ENCODE data around the gene CST4. TPM values are rescaled to one million over a fixed set of nuclear protein-coding genes. Genes with fewer than 3 reads are reported as not detected.
"Not testable (repeated sequence)": the region's sequence is repeated elsewhere in the genome, so short reads cannot be mapped to it uniquely, and the experiment has no call there.

CST4 gene
- total RNA-seq, 1 experiment from 2014 or later, result not detected

DNA sequence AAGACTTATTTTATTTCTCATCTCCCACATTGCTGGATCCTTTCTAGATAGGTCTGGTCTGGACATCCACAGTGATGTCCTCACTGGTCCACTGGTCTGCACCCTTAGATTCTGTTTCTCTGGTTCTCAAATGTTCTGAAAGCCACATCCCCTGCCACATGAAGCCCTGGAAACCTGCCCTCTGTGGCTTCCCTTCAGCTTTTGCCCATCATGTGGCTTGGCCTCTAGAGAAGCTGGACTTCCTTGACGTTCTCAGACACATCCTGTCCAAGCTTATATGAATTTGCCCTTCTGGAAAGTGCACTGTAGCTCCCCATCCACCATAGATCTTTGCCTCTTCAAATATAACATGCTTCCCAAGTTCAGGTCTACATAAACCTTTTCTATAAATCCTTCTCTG is 18.5 kb downstream of the CST4 start:
- Histone ChIP-seq H2AFZ (ENCODE audit: low read length) (no peak overlapping the region), H3K4me2 (ENCODE audit: low read depth, low read length, poor library complexity, severe bottlenecking) (no peak overlapping the region), H3K27me3 (ENCODE audit: low read length) (no peaks in the 10 kb centered on the region), H3K9me2 (replicated peaks; ENCODE audit: insufficient read depth, low read length) (no peaks in the 10 kb centered on the region), H3K79me2 (ENCODE audit: low read length) (no peaks in the 10 kb centered on the region), H3K27ac (ENCODE audit: low read length) (no peak overlapping the region), H3K36me3 (ENCODE audit: insufficient read depth, low read length) (no peaks in the 10 kb centered on the region), H3K4me3 (ENCODE audit: low read length) (no peak overlapping the region), H4K20me1 (ENCODE audit: insufficient read depth, low read depth, low read length) (no peaks in the 10 kb centered on the region), H3K4me1 (ENCODE audit: low read length) (no peaks in the 10 kb centered on the region), H3K9me3 (ENCODE audit: low read length) (no peaks in the 10 kb centered on the region), H3K9ac (ENCODE audit: low read length) (no peak overlapping the region)
- DNase-seq, result no peak

DNA sequence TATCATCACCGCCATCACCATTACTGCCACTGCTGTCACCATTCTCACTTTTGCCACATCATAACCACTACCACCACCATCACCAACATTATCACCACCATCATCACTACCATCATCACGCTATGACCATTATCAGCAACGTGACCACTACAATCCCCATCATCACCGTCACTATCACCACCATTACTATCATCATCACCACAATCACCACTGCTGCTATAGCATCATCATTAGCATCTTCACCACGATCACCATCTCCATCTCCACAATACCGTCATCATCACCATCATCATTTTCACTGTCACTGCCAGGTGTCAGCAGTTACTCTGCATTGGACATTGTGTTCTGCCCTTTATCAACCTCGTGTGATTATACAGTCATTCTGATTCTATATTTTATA is 19.0 kb downstream of the CST4 start:
- no peak overlapping the region for H3K4me2 ChIP-seq (ENCODE audit: low read depth, low read length, poor library complexity, severe bottlenecking)
- no peaks in the 10 kb centered on the region for H4K20me1 ChIP-seq (ENCODE audit: insufficient read depth, low read depth, low read length)
- H3K4me1 ChIP-seq (ENCODE audit: low read length), result no peaks in the 10 kb centered on the region
- H3K79me2 ChIP-seq (ENCODE audit: low read length), result no peaks in the 10 kb centered on the region
- no peaks in the 10 kb centered on the region for H3K9me2 ChIP-seq (replicated peaks; ENCODE audit: insufficient read depth, low read length)
- no peak overlapping the region for H2AFZ ChIP-seq (ENCODE audit: low read length)
- H3K27ac ChIP-seq (ENCODE audit: low read length), result no peak overlapping the region
- no peak overlapping the region for H3K9ac ChIP-seq (ENCODE audit: low read length)
- H3K9me3 ChIP-seq (ENCODE audit: low read length), result no peaks in the 10 kb centered on the region
- H3K4me3 ChIP-seq (ENCODE audit: low read length), result no peak overlapping the region
- H3K27me3 ChIP-seq (ENCODE audit: low read length), result no peaks in the 10 kb centered on the region
- no peaks in the 10 kb centered on the region for H3K36me3 ChIP-seq (ENCODE audit: insufficient read depth, low read length)
- DNase-seq, result no peak

DNA sequence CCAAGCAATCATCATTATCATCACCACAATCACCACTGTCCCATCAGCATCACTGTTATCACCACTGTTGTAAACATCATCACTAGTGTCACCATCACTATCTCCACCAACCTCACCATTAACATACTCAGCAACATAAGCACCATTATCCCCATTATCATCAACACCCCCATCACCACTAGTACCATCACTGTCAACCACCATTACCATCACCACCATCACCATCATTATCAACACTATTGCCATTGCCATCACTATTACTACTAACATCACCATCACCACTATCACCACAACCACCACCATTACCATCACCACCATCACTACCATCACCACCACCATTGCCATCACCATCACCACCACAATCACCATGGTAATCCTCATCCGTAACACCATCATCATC is 19.5 kb downstream of the CST4 start:
- no peak for DNase-seq
- H3K4me2 ChIP-seq (ENCODE audit: low read depth, low read length, poor library complexity, severe bottlenecking), result no peak overlapping the region
- no peaks in the 10 kb centered on the region for H3K9me2 ChIP-seq (replicated peaks; ENCODE audit: insufficient read depth, low read length)
- H2AFZ ChIP-seq (ENCODE audit: low read length), result no peak overlapping the region
- H3K27ac ChIP-seq (ENCODE audit: low read length), result no peak overlapping the region
- H3K4me1 ChIP-seq (ENCODE audit: low read length), result no peaks in the 10 kb centered on the region
- no peaks in the 10 kb centered on the region for H4K20me1 ChIP-seq (ENCODE audit: insufficient read depth, low read depth, low read length)
- no peaks in the 10 kb centered on the region for H3K79me2 ChIP-seq (ENCODE audit: low read length)
- no peak overlapping the region for H3K4me3 ChIP-seq (ENCODE audit: low read length)
- H3K36me3 ChIP-seq (ENCODE audit: insufficient read depth, low read length), result no peaks in the 10 kb centered on the region
- H3K9ac ChIP-seq (ENCODE audit: low read length), result no peak overlapping the region
- H3K27me3 ChIP-seq (ENCODE audit: low read length), result no peaks in the 10 kb centered on the region
- no peaks in the 10 kb centered on the region for H3K9me3 ChIP-seq (ENCODE audit: low read length)

DNA sequence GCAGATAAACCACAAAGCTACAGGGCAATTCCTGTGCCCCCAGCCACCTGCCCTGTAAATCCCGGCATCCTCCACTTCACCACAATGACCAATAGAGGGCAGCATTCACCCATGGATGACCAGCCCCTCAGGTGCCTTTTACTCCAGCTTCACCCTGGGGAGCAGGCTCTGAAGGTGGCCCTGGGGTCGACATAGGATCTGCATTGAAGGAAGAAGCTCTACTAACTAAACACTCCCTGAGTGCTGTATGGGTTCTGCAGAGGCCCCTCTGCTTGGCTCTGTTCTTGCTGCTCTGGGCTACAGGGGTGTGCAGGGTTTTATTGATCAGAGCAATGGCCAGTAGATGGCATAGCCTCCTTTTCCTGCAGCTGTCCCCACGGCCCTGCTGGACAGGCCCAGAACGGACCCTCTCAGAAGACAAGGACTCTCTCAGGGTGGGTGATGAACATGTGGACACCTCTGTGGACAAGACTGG is 20.3 kb downstream of the CST4 start:
- no peaks in the 10 kb centered on the region for H4K20me1 ChIP-seq (ENCODE audit: insufficient read depth, low read depth, low read length)
- no peaks in the 10 kb centered on the region for H3K79me2 ChIP-seq (ENCODE audit: low read length)
- H3K4me3 ChIP-seq (ENCODE audit: low read length), result no peak overlapping the region
- no peaks in the 10 kb centered on the region for H3K27me3 ChIP-seq (ENCODE audit: low read length)
- H3K9ac ChIP-seq (ENCODE audit: low read length), result no peak overlapping the region
- no peak overlapping the region for H3K27ac ChIP-seq (ENCODE audit: low read length)
- H2AFZ ChIP-seq (ENCODE audit: low read length), result no peak overlapping the region
- H3K36me3 ChIP-seq (ENCODE audit: insufficient read depth, low read length), result no peaks in the 10 kb centered on the region
- no peaks in the 10 kb centered on the region for H3K9me2 ChIP-seq (replicated peaks; ENCODE audit: insufficient read depth, low read length)
- DNase-seq, result peak; percentile 89
- H3K9me3 ChIP-seq (ENCODE audit: low read length), result no peaks in the 10 kb centered on the region
- H3K4me1 ChIP-seq (ENCODE audit: low read length), result no peaks in the 10 kb centered on the region
- H3K4me2 ChIP-seq (ENCODE audit: low read depth, low read length, poor library complexity, severe bottlenecking), result no peak overlapping the region

DNA sequence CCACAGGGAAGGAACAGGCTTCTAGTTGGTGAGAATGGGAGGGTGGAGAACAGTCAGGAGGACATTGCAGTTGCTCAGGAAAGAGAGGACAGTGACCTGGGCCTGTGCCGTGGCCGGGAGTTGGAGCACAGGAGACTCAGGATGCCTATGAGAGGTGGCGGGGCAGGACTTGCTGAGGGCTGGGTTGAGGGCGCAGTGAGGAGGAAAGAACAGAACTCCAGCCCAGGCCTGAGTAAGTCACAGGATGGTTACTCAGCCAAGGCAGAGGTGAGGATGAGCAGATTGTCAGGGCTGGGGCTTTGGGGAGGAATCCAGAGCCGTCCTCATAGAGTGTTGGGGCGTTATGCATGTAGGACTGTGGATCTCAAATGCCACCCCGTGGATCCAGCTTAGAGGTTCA is 21.2 kb downstream of the CST4 start:
- no peak overlapping the region for H3K4me3 ChIP-seq (ENCODE audit: low read length)
- no peak overlapping the region for H3K27ac ChIP-seq (ENCODE audit: low read length)
- H4K20me1 ChIP-seq (ENCODE audit: insufficient read depth, low read depth, low read length), result no peaks in the 10 kb centered on the region
- H3K36me3 ChIP-seq (ENCODE audit: insufficient read depth, low read length), result no peaks in the 10 kb centered on the region
- no peak for DNase-seq
- H3K4me2 ChIP-seq (ENCODE audit: low read depth, low read length, poor library complexity, severe bottlenecking), result no peak overlapping the region
- H2AFZ ChIP-seq (ENCODE audit: low read length), result no peak overlapping the region
- H3K9ac ChIP-seq (ENCODE audit: low read length), result no peak overlapping the region
- H3K9me3 ChIP-seq (ENCODE audit: low read length), result no peaks in the 10 kb centered on the region
- H3K27me3 ChIP-seq (ENCODE audit: low read length), result no peaks in the 10 kb centered on the region
- H3K79me2 ChIP-seq (ENCODE audit: low read length), result no peaks in the 10 kb centered on the region
- no peaks in the 10 kb centered on the region for H3K9me2 ChIP-seq (replicated peaks; ENCODE audit: insufficient read depth, low read length)
- no peaks in the 10 kb centered on the region for H3K4me1 ChIP-seq (ENCODE audit: low read length)

DNA sequence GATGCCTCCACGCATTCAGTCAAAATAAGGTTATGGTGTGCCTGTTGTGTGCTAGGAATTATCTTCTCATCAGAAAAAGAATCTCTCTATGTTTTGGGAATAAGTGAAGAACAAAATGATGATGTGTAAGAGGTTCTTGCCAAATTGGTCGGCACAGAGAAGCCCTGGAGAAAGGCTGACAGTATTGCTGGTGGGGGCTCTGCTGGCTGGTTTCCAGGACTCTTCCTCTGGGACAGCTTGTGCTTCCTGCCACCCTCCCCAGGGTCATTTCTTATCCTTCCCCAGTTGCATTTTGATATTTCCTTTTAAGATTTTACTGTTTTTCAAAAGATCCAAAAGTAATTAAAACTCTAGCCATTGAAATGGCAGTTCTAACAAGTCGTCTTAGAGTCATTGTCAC is 22.1 kb downstream of the CST4 start:
- no peak overlapping the region for H3K4me2 ChIP-seq (ENCODE audit: low read depth, low read length, poor library complexity, severe bottlenecking)
- H3K27me3 ChIP-seq (ENCODE audit: low read length), result no peaks in the 10 kb centered on the region
- H3K9me3 ChIP-seq (ENCODE audit: low read length), result no peaks in the 10 kb centered on the region
- H4K20me1 ChIP-seq (ENCODE audit: insufficient read depth, low read depth, low read length), result no peaks in the 10 kb centered on the region
- no peak overlapping the region for H3K27ac ChIP-seq (ENCODE audit: low read length)
- H3K79me2 ChIP-seq (ENCODE audit: low read length), result no peaks in the 10 kb centered on the region
- no peaks in the 10 kb centered on the region for H3K36me3 ChIP-seq (ENCODE audit: insufficient read depth, low read length)
- no peak for DNase-seq
- no peak overlapping the region for H3K4me3 ChIP-seq (ENCODE audit: low read length)
- H3K9ac ChIP-seq (ENCODE audit: low read length), result no peak overlapping the region
- H2AFZ ChIP-seq (ENCODE audit: low read length), result no peak overlapping the region
- H3K4me1 ChIP-seq (ENCODE audit: low read length), result no peaks in the 10 kb centered on the region
- no peaks in the 10 kb centered on the region for H3K9me2 ChIP-seq (replicated peaks; ENCODE audit: insufficient read depth, low read length)

DNA sequence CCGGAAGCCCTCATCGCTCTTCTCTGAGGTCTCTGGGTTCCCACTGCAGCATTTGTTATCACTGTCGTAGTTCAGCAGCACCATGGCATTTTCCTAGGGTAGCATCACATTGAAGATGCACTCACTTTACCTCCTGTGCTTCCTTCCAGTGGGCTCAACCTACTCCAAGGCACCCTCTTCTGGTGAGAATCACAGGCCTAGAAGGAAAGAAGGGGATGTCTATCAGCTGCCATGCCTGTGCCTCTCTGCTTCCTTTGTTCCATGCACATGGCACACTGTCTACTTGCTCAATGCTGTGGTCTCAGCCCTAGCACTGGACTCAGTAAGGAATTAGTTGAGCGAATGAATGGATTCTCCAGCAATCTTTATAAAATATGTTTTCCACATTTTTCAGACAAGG is 22.6 kb downstream of the CST4 start:
- no peaks in the 10 kb centered on the region for H3K36me3 ChIP-seq (ENCODE audit: insufficient read depth, low read length)
- no peaks in the 10 kb centered on the region for H3K9me2 ChIP-seq (replicated peaks; ENCODE audit: insufficient read depth, low read length)

DNA sequence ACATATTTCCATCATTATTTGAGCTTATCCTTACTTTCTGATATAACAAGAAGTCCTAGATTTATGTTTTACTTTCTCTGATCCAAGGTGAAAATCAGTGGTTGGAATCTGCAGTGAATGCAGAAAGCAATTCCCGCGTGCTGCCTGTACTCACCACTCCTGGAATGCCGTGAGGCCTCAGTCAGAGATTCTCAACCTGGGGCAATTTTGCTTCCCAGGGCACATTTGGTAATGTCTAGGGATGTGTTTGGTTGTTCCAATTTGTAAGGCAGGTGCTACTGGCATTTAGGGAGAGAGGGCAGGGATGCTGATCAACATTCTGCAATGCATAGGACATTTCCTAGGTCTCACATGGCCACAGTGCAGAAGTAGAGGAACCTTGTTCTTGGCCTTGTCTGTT is 23.9 kb downstream of the CST4 start:
- Histone ChIP-seq H3K9ac (ENCODE audit: low read length) (no peak overlapping the region), H3K4me3 (ENCODE audit: low read length) (no peak overlapping the region), H3K27me3 (ENCODE audit: low read length) (no peaks in the 10 kb centered on the region), H3K9me3 (ENCODE audit: low read length) (no peaks in the 10 kb centered on the region), H3K27ac (ENCODE audit: low read length) (no peak overlapping the region), H3K79me2 (ENCODE audit: low read length) (no peaks in the 10 kb centered on the region), H2AFZ (ENCODE audit: low read length) (no peak overlapping the region), H3K4me1 (ENCODE audit: low read length) (no peaks in the 10 kb centered on the region), H3K4me2 (ENCODE audit: low read depth, low read length, poor library complexity, severe bottlenecking) (no peak overlapping the region), H3K36me3 (ENCODE audit: insufficient read depth, low read length) (no peaks in the 10 kb centered on the region), H4K20me1 (ENCODE audit: insufficient read depth, low read depth, low read length) (no peaks in the 10 kb centered on the region), H3K9me2 (replicated peaks; ENCODE audit: insufficient read depth, low read length) (no peaks in the 10 kb centered on the region)
- DNase-seq, result no peak

More for the DNA sequence above, 22.6 kb downstream of the CST4 start:
- H3K79me2 ChIP-seq (ENCODE audit: low read length), result no peaks in the 10 kb centered on the region
- no peaks in the 10 kb centered on the region for H3K27me3 ChIP-seq (ENCODE audit: low read length)
- H2AFZ ChIP-seq (ENCODE audit: low read length), result no peak overlapping the region
- no peaks in the 10 kb centered on the region for H4K20me1 ChIP-seq (ENCODE audit: insufficient read depth, low read depth, low read length)
- H3K4me2 ChIP-seq (ENCODE audit: low read depth, low read length, poor library complexity, severe bottlenecking), result no peak overlapping the region
- H3K4me3 ChIP-seq (ENCODE audit: low read length), result no peak overlapping the region
- H3K27ac ChIP-seq (ENCODE audit: low read length), result no peak overlapping the region
- no peaks in the 10 kb centered on the region for H3K4me1 ChIP-seq (ENCODE audit: low read length)
- H3K9me3 ChIP-seq (ENCODE audit: low read length), result no peaks in the 10 kb centered on the region
- H3K9ac ChIP-seq (ENCODE audit: low read length), result no peak overlapping the region
- DNase-seq, result no peak

DNA sequence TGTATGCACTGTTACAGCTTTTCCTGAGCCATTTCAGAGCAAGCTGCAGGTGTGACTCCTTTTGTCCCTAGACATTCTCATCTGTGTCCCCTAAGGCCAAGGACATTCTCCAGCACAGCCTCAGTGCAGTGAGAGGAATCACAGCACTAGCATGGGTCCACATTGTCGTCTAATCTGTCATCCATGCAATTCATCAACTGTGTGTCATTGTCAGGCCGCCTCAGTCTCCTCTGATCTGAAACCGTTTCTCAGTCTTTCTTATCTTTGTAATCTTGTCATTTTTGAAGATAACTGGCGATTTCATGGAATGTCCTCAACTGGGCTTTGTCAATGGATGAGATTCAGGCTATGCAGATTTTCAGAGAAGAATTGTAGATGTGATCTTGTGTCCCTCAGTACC is 24.8 kb downstream of the CST4 start:
- H2AFZ ChIP-seq (ENCODE audit: low read length); H3K4me1 ChIP-seq (ENCODE audit: low read length); H3K9me2 ChIP-seq (replicated peaks; ENCODE audit: insufficient read depth, low read length); H3K9ac ChIP-seq (ENCODE audit: low read length); H3K36me3 ChIP-seq (ENCODE audit: insufficient read depth, low read length); H3K27ac ChIP-seq (ENCODE audit: low read length); H3K4me3 ChIP-seq (ENCODE audit: low read length); H4K20me1 ChIP-seq (ENCODE audit: insufficient read depth, low read depth, low read length); H3K9me3 ChIP-seq (ENCODE audit: low read length); H3K4me2 ChIP-seq (ENCODE audit: low read depth, low read length, poor library complexity, severe bottlenecking); H3K79me2 ChIP-seq (ENCODE audit: low read length); DNase-seq; H3K27me3 ChIP-seq (ENCODE audit: low read length): not testable (repeated sequence)

Measured in Karpas-422 (cell line).